Stomach (tissue), 4 donors: ENCODE measurements around the gene HS2ST1.

Experiments
- EP300 ChIP-seq: sonication (generic); formaldehyde crosslinking; IDR thresholded peaks from one replicate; pipeline ENCODE4 v1.6.1; 2017; ENCODE audit warnings: antibody characterized with exemption
- POLR2A ChIP-seq, 4 donors: fragments of 450-650 bp; IDR thresholded peaks; one replicate each; pipeline ENCODE4 v1.6.1; 2016; ENCODE audit warnings: antibody characterized with exemption in 4 of 4, control low read depth in 2 of 4, mild to moderate bottlenecking in 1 of 4, moderate library complexity in 1 of 4
- TF ChIP-seq, protein P1 (sequence below), 7 experiments: fragments of 450-650 bp in 4 of 7; fragments of 200-600 bp in 3 of 7; sonication (generic) in 3 of 7; IDR thresholded peaks; one replicate each; pipeline ENCODE4 v1.5.1; 2016 to 2019; ENCODE audit warnings: antibody characterized with exemption in 7 of 7, control low read depth in 2 of 7, mild to moderate bottlenecking in 1 of 7

DNA sequence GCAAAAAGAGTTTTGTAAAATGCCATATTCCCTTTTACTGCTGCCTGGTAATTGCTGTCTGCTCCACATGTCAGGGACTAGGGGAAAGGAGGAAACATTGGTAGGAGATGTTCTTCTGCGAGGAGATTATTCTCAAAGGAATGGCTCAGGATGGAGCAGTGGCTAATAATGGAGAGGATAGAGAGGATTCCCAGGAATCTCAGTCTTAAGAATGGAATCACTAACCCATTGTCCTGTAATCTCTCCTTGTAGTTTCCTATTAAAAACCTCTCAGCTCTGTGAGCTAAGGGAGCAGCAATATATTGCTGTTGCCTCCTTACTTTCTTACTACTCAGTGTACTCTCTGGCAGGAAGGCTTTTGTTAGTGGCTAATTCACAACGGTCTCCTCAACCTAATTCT lies 175.4 kb downstream of the HS2ST1 start:
- TF ChIP-seq EP300 (no peak), POLR2A (IDR thresholded peaks at IDR 0.05) (no peak)
- TF ChIP-seq, protein P1, sequence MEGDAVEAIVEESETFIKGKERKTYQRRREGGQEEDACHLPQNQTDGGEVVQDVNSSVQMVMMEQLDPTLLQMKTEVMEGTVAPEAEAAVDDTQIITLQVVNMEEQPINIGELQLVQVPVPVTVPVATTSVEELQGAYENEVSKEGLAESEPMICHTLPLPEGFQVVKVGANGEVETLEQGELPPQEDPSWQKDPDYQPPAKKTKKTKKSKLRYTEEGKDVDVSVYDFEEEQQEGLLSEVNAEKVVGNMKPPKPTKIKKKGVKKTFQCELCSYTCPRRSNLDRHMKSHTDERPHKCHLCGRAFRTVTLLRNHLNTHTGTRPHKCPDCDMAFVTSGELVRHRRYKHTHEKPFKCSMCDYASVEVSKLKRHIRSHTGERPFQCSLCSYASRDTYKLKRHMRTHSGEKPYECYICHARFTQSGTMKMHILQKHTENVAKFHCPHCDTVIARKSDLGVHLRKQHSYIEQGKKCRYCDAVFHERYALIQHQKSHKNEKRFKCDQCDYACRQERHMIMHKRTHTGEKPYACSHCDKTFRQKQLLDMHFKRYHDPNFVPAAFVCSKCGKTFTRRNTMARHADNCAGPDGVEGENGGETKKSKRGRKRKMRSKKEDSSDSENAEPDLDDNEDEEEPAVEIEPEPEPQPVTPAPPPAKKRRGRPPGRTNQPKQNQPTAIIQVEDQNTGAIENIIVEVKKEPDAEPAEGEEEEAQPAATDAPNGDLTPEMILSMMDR (IDR thresholded peaks at IDR 0.05) = no peak
